ENCODE results near the gene PLIN5. TPM values are rescaled to one million over a fixed set of nuclear protein-coding genes. Genes with fewer than 3 reads are reported as not detected.

PLIN5 gene
- total RNA-seq, 4 donors from 2014 or later = 28.6 to 48.1 (median 44.0) TPM

GRCh38 chr19:4502282-4503131 lies 32.5 kb downstream of the PLIN5 start:
- TF ChIP-seq CTCF (IDR thresholded peaks at IDR 0.05) = no peak
- no peak for ATAC-seq (ENCODE audit: low FRiP score)
- no peak for DNase-seq (ENCODE audit: low spot score)

- no peak for ATAC-seq (ENCODE audit: low FRiP score)
- no peak for TF ChIP-seq CTCF (IDR thresholded peaks at IDR 0.05)
- DNase-seq (ENCODE audit: low spot score) = no peak
These were observed 33.3 kb downstream of the PLIN5 start for GRCh38 chr19:4501691-4502090.

- no peak for ATAC-seq (ENCODE audit: low FRiP score)
- no peak for DNase-seq (ENCODE audit: low spot score)
- no peak for TF ChIP-seq CTCF (IDR thresholded peaks at IDR 0.05)
These were observed 34.0 kb downstream of the PLIN5 start for GRCh38 chr19:4500841-4501591.

GRCh38 chr19:4499855-4500254 lies 35.2 kb downstream of the PLIN5 start:
- DNase-seq (ENCODE audit: low spot score) (no peak), ATAC-seq (ENCODE audit: low FRiP score) (no peak)
- TF ChIP-seq CTCF (IDR thresholded peaks at IDR 0.05) = no peak

- no peak for TF ChIP-seq CTCF (IDR thresholded peaks at IDR 0.05)
- ATAC-seq (ENCODE audit: low FRiP score) (no peak), DNase-seq (ENCODE audit: low spot score) (no peak)
These were observed 35.7 kb downstream of the PLIN5 start for GRCh38 chr19:4499318-4499717.

- DNase-seq (ENCODE audit: low spot score) (no peak), ATAC-seq (ENCODE audit: low FRiP score) (no peak)
- TF ChIP-seq CTCF (IDR thresholded peaks at IDR 0.05) = no peak
These were observed 36.3 kb downstream of the PLIN5 start for GRCh38 chr19:4498694-4499093.

All from omental fat pad (tissue), 4 donors.